HG02981 (cell line): ENCODE results near the gene ANGPTL3.
A peak's percentile ranks its signal among the peaks of the same experiment; 100 is the strongest.

ENCODE experiments used
- ATAC-seq: cut with Tn5 transposase; IDR thresholded peaks from one replicate; pipeline ENCODE4 v1.9.1; 2021; ENCODE audit warnings: mild to moderate bottlenecking, moderate library complexity; ENCODE audit not compliant: unreplicated experiment

ANGPTL3 gene

DNA sequence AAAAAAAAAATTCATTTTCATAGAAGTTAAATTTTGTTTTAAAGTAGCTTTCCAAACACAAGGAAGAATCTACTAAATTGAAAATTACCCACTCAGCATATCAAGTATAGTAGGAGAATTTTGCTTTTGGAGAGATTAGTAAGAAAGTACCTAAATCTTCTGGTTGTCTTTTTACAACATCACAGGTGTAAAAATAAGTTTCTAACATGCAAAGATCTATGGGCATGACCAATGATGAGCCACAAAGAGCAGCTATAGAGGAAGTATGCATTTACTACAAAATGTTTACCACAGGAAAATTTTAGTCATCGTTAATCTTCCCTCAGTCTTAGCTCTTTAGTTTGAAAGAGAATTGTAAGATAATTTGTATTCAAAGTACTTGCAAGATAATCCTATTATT, 28.1 kb downstream of the ANGPTL3 start:
- ATAC-seq: peak; percentile 61

DNA sequence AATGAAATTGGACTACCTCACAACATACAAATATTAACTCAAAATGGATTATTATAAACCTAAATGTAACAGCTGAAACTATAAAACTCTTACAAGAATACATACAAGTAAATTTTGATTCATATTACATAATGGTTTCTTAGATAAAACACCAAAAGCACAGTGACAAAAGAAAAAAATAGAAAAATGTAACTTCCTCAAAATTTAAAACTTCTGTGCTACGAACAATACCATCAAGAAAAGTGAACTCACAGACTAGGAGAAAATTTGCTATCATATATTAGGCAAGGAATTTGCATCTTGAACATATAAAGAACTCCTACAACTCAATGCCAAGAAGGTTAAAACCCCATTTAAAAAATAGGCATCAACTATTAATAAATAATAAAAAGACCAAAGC, 31.2 kb downstream of the ANGPTL3 start:
- no peak for ATAC-seq

DNA sequence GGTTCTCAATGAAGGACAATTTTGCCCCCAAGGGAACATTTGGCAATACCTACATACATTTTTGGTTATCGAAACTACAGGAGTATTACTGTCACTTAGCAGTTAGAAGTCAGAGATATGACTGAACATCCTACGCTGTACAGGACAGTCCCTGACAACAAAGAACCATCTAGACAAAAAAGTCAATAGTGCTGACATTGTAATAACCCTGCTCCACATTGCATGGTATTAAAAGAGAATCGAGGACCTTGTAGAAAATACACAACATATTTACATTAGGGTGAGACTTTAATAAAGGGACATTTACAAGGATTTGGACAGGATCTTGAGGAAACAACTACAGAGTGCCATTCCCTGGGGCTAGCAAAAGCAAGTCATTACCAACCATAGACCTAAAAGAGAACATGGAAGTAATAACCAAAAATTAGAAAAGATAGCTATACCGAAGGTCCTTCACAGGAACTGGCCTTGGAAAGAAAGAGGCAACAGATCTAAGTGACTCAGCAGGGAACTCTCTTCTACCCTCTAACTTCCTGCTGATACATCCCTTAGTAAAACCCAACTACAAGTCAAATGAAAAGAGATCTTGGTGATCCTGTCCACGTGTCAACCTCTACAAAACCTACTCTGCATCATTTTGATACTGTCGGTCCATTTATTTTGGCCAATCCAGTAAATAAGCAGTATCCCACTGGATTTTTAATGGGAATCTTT, 40.2 kb downstream of the ANGPTL3 start:
- ATAC-seq: no peak

DNA sequence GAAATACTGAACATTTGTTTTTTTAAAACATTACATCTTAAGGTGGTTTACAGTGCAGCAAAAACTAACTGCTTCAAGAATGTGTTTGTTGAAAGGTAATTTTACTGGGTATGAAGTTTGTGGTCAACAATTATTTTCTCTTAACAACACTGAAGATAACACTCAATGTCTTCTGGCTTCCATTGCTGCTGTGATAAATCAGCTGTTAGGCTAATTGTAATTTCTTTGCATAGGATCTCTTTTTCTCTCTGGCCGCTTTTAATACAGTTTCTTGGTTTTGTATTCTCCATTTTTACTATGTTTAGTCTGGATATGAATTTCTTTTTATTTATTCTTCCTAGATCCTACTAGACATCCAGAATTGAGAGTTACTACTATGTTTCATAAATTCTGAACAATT, 46.0 kb downstream of the ANGPTL3 start:
- no peak for ATAC-seq

DNA sequence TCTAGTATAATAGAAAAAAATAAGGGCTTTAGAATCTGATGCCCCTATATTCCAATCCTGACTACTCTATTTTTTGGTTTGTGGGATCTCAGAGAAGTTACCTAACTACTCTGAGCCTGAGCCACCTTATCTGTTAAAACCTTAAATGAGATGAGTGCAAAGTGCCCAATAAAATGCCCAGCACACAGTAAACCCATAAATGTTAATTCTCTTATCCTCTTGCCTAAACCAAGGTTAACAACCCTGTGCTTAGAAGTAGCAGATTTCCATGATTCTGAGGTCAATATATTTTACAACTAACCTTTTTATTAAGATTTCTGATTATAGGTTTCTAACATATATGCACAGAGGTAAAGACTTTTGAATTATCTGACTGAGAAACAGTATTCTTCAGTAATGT, 55.1 kb downstream of the ANGPTL3 start:
- ATAC-seq: no peak

DNA sequence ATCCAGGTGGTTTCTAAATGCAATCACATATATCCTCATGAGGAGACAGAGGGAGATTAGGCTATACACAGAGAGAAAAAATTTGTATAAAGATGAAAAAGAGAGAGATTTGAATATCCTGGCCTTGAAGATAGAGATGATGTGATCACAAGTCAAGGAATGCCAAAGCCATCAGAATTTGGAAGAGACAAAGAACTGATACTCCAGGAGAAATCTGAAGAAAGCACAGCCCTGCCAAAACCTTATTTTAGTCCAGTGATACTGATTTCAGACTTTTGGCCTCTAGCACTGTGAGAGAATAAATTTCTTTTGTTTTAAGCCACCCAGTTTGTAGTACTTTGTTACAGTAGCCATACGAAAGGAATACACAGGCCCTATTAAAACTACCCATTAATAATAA, 57.4 kb downstream of the ANGPTL3 start:
- no peak for ATAC-seq
